ENCODE results near the gene IL1RN. TPM values are rescaled to one million over a fixed set of nuclear protein-coding genes. Genes with fewer than 3 reads are reported as not detected.

IL1RN gene
- total RNA-seq, 1 donor: not detected

DNA sequence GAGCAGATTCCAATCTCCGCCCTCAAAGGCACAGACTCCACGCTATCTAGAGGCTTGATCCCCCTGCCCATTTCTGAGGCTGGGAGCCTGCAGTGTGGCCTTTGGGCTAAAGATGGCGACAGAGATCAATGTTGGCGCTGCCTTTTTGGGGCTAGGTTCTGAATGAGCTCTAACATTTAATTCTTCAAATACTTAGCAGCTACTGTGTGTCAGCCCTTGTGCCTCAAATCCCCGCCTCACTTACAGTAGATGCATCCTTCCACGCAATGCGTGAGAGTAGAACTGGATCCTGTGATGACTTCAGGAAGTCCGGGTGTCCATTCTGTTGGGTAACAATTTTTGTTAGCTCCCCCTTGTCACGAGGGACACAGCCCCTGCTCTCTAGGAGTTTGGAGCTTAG is 47.3 kb upstream of the IL1RN start:
- Histone ChIP-seq H3K27me3 (ENCODE audit: insufficient read depth, low read length) (peaks cover 21% of the 10 kb centered on the region), H3K36me3 (ENCODE audit: insufficient read depth, low read length) (no peaks in the 10 kb centered on the region), H3K4me1 (ENCODE audit: insufficient read depth, low read length) (peaks cover 6% of the 10 kb centered on the region), H4K20me1 (ENCODE audit: insufficient read depth, low read length) (no peaks in the 10 kb centered on the region), H2AFZ (ENCODE audit: low read length) (no peak overlapping the region), H3K79me2 (ENCODE audit: insufficient read depth, low read length) (no peaks in the 10 kb centered on the region), H3K27ac (ENCODE audit: low read depth, low read length) (no peak overlapping the region), H3K4me3 (ENCODE audit: insufficient read depth, low read length) (no peak overlapping the region), H3K9me3 (ENCODE audit: low read depth, low read length) (no peaks in the 10 kb centered on the region), H3K4me2 (ENCODE audit: insufficient read depth, low read length) (no peak overlapping the region)
- DNase-seq (ENCODE audit: insufficient read length, low spot score, missing footprints): peak; percentile 83
- TF ChIP-seq, protein P1, sequence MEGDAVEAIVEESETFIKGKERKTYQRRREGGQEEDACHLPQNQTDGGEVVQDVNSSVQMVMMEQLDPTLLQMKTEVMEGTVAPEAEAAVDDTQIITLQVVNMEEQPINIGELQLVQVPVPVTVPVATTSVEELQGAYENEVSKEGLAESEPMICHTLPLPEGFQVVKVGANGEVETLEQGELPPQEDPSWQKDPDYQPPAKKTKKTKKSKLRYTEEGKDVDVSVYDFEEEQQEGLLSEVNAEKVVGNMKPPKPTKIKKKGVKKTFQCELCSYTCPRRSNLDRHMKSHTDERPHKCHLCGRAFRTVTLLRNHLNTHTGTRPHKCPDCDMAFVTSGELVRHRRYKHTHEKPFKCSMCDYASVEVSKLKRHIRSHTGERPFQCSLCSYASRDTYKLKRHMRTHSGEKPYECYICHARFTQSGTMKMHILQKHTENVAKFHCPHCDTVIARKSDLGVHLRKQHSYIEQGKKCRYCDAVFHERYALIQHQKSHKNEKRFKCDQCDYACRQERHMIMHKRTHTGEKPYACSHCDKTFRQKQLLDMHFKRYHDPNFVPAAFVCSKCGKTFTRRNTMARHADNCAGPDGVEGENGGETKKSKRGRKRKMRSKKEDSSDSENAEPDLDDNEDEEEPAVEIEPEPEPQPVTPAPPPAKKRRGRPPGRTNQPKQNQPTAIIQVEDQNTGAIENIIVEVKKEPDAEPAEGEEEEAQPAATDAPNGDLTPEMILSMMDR (IDR thresholded peaks at IDR 0.05; ENCODE audit: extremely low read depth, low read depth, low read length): peak; percentile 73

GRCh38 chr2:113081488-113082210 is 45.7 kb upstream of the IL1RN start:
- Histone ChIP-seq H3K4me3 (ENCODE audit: insufficient read depth, low read length) (no peak overlapping the region), H2AFZ (ENCODE audit: low read length) (no peak overlapping the region), H3K4me2 (ENCODE audit: insufficient read depth, low read length) (no peak overlapping the region), H3K9me3 (ENCODE audit: low read depth, low read length) (no peaks in the 10 kb centered on the region), H3K27me3 (ENCODE audit: insufficient read depth, low read length) (peaks cover 16% of the 10 kb centered on the region), H3K79me2 (ENCODE audit: insufficient read depth, low read length) (no peaks in the 10 kb centered on the region), H3K36me3 (ENCODE audit: insufficient read depth, low read length) (no peaks in the 10 kb centered on the region), H3K4me1 (ENCODE audit: insufficient read depth, low read length) (peaks cover 6% of the 10 kb centered on the region), H4K20me1 (ENCODE audit: insufficient read depth, low read length) (no peaks in the 10 kb centered on the region), H3K27ac (ENCODE audit: low read depth, low read length) (no peak overlapping the region)
- DNase-seq (ENCODE audit: insufficient read length, low spot score, missing footprints): no peak
- TF ChIP-seq, protein P1 (IDR thresholded peaks at IDR 0.05; ENCODE audit: extremely low read depth, low read depth, low read length): no peak

GRCh38 chr2:113083296-113083695 is 44.1 kb upstream of the IL1RN start:
- no peaks in the 10 kb centered on the region for H3K79me2 ChIP-seq (ENCODE audit: insufficient read depth, low read length)
- no peak overlapping the region for H2AFZ ChIP-seq (ENCODE audit: low read length)
- peaks cover 23% of the 10 kb centered on the region for H3K27me3 ChIP-seq (ENCODE audit: insufficient read depth, low read length)
- no peak for DNase-seq (ENCODE audit: insufficient read length, low spot score, missing footprints)
- TF ChIP-seq, protein P1 (IDR thresholded peaks at IDR 0.05; ENCODE audit: extremely low read depth, low read depth, low read length): no peak
- H3K36me3 ChIP-seq (ENCODE audit: insufficient read depth, low read length): no peaks in the 10 kb centered on the region
- H4K20me1 ChIP-seq (ENCODE audit: insufficient read depth, low read length): no peaks in the 10 kb centered on the region
- peaks cover 2% of the 10 kb centered on the region for H3K4me1 ChIP-seq (ENCODE audit: insufficient read depth, low read length)
- H3K27ac ChIP-seq (ENCODE audit: low read depth, low read length): no peak overlapping the region
- H3K9me3 ChIP-seq (ENCODE audit: low read depth, low read length): no peaks in the 10 kb centered on the region
- no peak overlapping the region for H3K4me3 ChIP-seq (ENCODE audit: insufficient read depth, low read length)
- H3K4me2 ChIP-seq (ENCODE audit: insufficient read depth, low read length): no peak overlapping the region

DNA sequence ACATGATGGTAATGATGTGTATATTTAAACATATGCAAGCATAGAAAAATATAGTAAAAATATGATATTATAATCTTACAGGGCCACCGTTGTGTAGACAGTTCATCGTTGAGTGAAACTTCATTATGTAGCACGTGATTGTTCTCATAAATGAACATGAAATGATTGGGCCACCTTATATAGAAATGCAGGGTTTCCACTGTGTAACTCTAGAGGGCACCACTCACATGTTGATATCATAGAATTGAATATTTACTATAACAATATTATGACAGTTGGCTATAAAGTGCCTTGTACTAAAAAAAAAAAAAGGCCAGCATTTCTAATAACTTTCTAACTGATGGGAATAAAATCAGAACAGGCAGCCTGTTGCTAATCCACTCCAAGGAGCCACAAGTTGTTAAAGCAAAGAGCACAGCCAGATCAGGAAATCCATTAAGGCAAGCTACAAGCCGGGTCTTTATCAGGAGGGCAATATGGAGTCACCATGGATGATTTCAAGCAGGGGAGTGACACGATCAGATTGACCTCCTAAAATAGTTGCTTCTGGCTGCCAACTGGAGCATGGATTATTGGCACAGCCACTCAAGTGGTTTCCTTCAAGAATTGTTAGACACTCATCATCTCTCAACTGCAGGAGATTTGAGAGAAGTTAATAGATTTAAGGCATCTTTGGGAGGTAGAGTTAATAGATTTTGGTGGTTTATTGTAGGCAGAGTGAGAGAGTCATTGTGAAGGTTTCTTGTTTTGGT is 43.0 kb upstream of the IL1RN start:
- Histone ChIP-seq H3K27ac (ENCODE audit: low read depth, low read length) (no peak overlapping the region), H3K36me3 (ENCODE audit: insufficient read depth, low read length) (no peaks in the 10 kb centered on the region), H2AFZ (ENCODE audit: low read length) (no peak overlapping the region), H3K9me3 (ENCODE audit: low read depth, low read length) (no peaks in the 10 kb centered on the region), H3K79me2 (ENCODE audit: insufficient read depth, low read length) (no peaks in the 10 kb centered on the region), H4K20me1 (ENCODE audit: insufficient read depth, low read length) (no peaks in the 10 kb centered on the region), H3K27me3 (ENCODE audit: insufficient read depth, low read length) (peaks cover 27% of the 10 kb centered on the region), H3K4me2 (ENCODE audit: insufficient read depth, low read length) (no peak overlapping the region), H3K4me3 (ENCODE audit: insufficient read depth, low read length) (no peak overlapping the region), H3K4me1 (ENCODE audit: insufficient read depth, low read length) (no peaks in the 10 kb centered on the region)
- no peak for DNase-seq (ENCODE audit: insufficient read length, low spot score, missing footprints)
- TF ChIP-seq, protein P1 (IDR thresholded peaks at IDR 0.05; ENCODE audit: extremely low read depth, low read depth, low read length): peak; percentile 53
